SU-DHL-6 (cell line): ENCODE measurements around the gene TMCO4.

Experiments used
- CTCF ChIP-seq: fragments of 200-600 bp; sonication (generic); IDR thresholded peaks from one replicate; pipeline ENCODE4 v1.5.1; 2017; ENCODE audit warnings: antibody characterized with exemption, mild to moderate bottlenecking, low read length, moderate library complexity; ENCODE audit not compliant: insufficient read depth, poor library complexity, severe bottlenecking
- EZH2phosphoT487 ChIP-seq: fragments of 200-600 bp; sonication (generic), shearing (Covaris generic); conservative IDR thresholded peaks from 2 replicates; pipeline ENCODE4 v1.6.1; 2018; ENCODE audit warnings: mild to moderate bottlenecking, antibody characterized with exemption, low read length, moderate library complexity, mixed read lengths

- TF ChIP-seq CTCF = no peak
- no peak for TF ChIP-seq EZH2phosphoT487
Measured at GRCh38 chr1:19637606-19638005, 162.1 kb downstream of the TMCO4 start.
